Keratinocyte (primary cell): ENCODE measurements around the gene IER2. TPM values are rescaled to one million over a fixed set of nuclear protein-coding genes. Genes with fewer than 3 reads are reported as not detected.

ENCODE experiments used
- DNase-seq: peaks from one replicate; pipeline ENCODE4 v3.0.0-alpha.2; 2011; ENCODE audit warnings: low read depth, missing footprints, low spot score
- FAIRE-seq: peaks from 2 replicates; lab custom pipeline; 2011; peaks lifted over from hg19 to GRCh38; lab: Jason Lieb, UNC
- H2AFZ ChIP-seq: 2 replicates; pipeline ENCODE4 v1.6.0; 2012; ENCODE audit warnings: low read length, control low read depth, inconsistent platforms; ENCODE audit not compliant: control insufficient read depth
- H3K27ac ChIP-seq: 2 replicates; pipeline ENCODE4 v1.5.1; 2011; ENCODE audit warnings: low read length; ENCODE audit not compliant: control insufficient read depth, insufficient read depth
- H3K27me3 ChIP-seq: 3 replicates; pipeline ENCODE4 v1.6.0; 2011; ENCODE audit warnings: low read length; ENCODE audit not compliant: control insufficient read depth, insufficient read depth; ENCODE audit errors: extremely low read depth
- H3K36me3 ChIP-seq, 2 experiments: 2 replicates in 1 of 2; 3 replicates in 1 of 2; pipeline ENCODE4 v1.5.1; 2011; ENCODE audit warnings: low read length in 2 of 2, mild to moderate bottlenecking in 1 of 2; ENCODE audit not compliant: control insufficient read depth in 2 of 2, insufficient read depth in 2 of 2; ENCODE audit errors: extremely low read depth in 1 of 2
- H3K4me1 ChIP-seq: 3 replicates; pipeline ENCODE4 v1.5.1; 2011; ENCODE audit warnings: low read length; ENCODE audit not compliant: control insufficient read depth, insufficient read depth; ENCODE audit errors: extremely low read depth
- H3K4me2 ChIP-seq: 3 replicates; pipeline ENCODE4 v1.6.0; 2011; ENCODE audit warnings: low read depth, low read length; ENCODE audit not compliant: control insufficient read depth, insufficient read depth; ENCODE audit errors: extremely low read depth
- H3K4me3 ChIP-seq, 3 experiments: fragments of 200-600 bp in 1 of 3; sonication (generic) in 1 of 3; 2 replicates in 2 of 3; 3 replicates in 1 of 3; pipeline ENCODE4 v1.5.1; 2011 to 2016; ENCODE audit warnings: low read length in 3 of 3, mild to moderate bottlenecking in 3 of 3, control low read depth in 2 of 3, inconsistent platforms in 1 of 3, low read depth in 1 of 3, mixed read lengths in 1 of 3, mixed run types in 1 of 3, moderate library complexity in 1 of 3; ENCODE audit not compliant: control insufficient read depth in 2 of 3, insufficient read depth in 2 of 3; ENCODE audit errors: extremely low read depth in 1 of 3
- H3K79me2 ChIP-seq: 2 replicates; pipeline ENCODE4 v1.6.0; 2012; ENCODE audit warnings: low read length; ENCODE audit not compliant: control insufficient read depth, insufficient read depth
- H3K9ac ChIP-seq: 3 replicates; pipeline ENCODE4 v1.6.0; 2011; ENCODE audit warnings: low read length; ENCODE audit not compliant: control insufficient read depth, insufficient read depth; ENCODE audit errors: extremely low read depth
- H3K9me1 ChIP-seq: 3 replicates; pipeline ENCODE4 v1.6.0; 2011; ENCODE audit warnings: low read length; ENCODE audit not compliant: control insufficient read depth, insufficient read depth; ENCODE audit errors: extremely low read depth
- H3K9me3 ChIP-seq: 2 replicates; pipeline ENCODE4 v1.5.1; 2012; ENCODE audit warnings: low read depth, low read length; ENCODE audit not compliant: control insufficient read depth
- H4K20me1 ChIP-seq: 3 replicates; pipeline ENCODE4 v1.6.0; 2011; ENCODE audit warnings: low read length; ENCODE audit not compliant: control insufficient read depth, insufficient read depth; ENCODE audit errors: extremely low read depth
- EZH2 ChIP-seq: IDR thresholded peaks from one replicate; pipeline ENCODE4 v1.6.1; 2012; ENCODE audit warnings: inconsistent platforms, mild to moderate bottlenecking, low read length, moderate library complexity
- dilution Hi-C: fragments of 300-500 bp; cut with MboI; formaldehyde crosslinking; loops from one replicate; pipeline ENCODE4 v1.7.0; 2020; ENCODE audit warnings: low sequenced_read_pairs; ENCODE audit not compliant: extremely low pct_ligation_motif_present
- polyA plus RNA-seq, 5 experiments: library from polyadenylated mRNA; depleted of rRNA in 3 of 5; stranded (reverse) in 3 of 5; stranded (forward) in 1 of 5; unstranded in 1 of 5; fragments of >200 nt; gene quantifications; 1 replicate in 1 of 5; 2 replicates in 3 of 5; 3 replicates in 1 of 5; pipeline versions ENCODE4 v1.2.1 to v1.2.3, GENCODE V29; 2011 to 2012; ENCODE audit warnings: missing spikeins in 2 of 5, low read depth in 1 of 5, low replicate concordance in 1 of 5
- TF ChIP-seq, protein P1 (sequence below), 3 experiments: IDR thresholded peaks in 1 of 3; conservative IDR thresholded peaks in 1 of 3; optimal IDR thresholded peaks in 1 of 3; 2 replicates in 2 of 3; 3 replicates in 1 of 3; pipeline versions ENCODE3 to v1.5.1; 2011; ENCODE audit warnings: low read length in 3 of 3, mild to moderate bottlenecking in 3 of 3, moderate library complexity in 2 of 3, control low read depth in 1 of 3, inconsistent platforms in 1 of 3; ENCODE audit not compliant: insufficient read depth in 2 of 3; ENCODE audit errors: extremely low read depth in 1 of 3

IER2 gene
- polyA plus RNA-seq, 1 donor (not counting 4 experiments of a cell fraction or from before 2014, with no cell fraction given): 14.4 TPM

DNA sequence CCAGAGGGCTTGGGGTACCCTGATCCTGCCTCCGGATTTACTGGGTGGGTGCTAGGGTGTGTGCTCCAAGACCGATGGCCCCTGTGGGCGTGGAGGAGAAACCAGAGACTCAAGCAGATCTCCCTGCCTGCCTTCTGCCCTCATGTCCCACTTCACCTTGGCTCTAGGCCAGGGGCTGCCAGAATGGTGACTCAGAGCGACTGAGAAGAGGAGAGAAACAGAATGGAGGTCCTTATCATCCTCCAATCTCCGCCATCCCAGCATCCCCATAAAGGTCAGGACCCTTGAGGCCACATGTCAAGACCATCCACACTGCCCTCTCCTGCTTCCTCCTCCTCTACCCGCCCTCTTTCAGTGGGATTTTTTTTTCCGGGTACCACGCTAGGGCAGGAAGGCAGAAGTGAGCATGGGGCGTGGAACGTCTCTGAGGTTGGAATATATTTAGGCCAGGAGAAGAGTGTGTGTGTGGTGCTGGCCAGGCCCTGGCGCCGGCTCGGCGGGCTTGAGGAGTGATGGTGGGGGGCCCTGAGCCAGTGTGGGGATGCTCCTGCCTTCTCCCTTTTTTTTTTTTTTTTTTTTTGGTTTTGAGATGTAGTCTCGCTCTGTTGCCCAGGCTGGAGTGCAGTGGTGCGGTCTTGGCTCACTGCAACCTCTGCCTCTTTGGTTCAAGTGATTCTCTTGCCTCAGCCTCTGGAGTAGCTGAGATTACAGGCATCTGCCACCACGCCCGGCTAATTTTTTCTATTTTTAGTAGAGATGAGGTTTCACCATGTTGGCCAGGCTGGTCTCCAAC, 22.3 kb downstream of the IER2 start:
- Histone ChIP-seq H3K27me3 (no peaks in the 10 kb centered on the region), H3K36me3 (no peaks in the 10 kb centered on the region), H3K9me1 (no peaks in the 10 kb centered on the region), H3K4me3 (no peak overlapping the region), H2AFZ (peak overlapping the region; percentile 32), H3K9ac (no peak overlapping the region), H3K9me3 (no peaks in the 10 kb centered on the region), H3K27ac (peak overlapping the region; percentile 16), H3K79me2 (no peaks in the 10 kb centered on the region), H4K20me1 (no peaks in the 10 kb centered on the region), H3K4me2 (peak overlapping the region; percentile 39), H3K4me1 (peaks cover 38% of the 10 kb centered on the region)
- no peak for DNase-seq
- TF ChIP-seq EZH2: no peak
- TF ChIP-seq, protein P1, sequence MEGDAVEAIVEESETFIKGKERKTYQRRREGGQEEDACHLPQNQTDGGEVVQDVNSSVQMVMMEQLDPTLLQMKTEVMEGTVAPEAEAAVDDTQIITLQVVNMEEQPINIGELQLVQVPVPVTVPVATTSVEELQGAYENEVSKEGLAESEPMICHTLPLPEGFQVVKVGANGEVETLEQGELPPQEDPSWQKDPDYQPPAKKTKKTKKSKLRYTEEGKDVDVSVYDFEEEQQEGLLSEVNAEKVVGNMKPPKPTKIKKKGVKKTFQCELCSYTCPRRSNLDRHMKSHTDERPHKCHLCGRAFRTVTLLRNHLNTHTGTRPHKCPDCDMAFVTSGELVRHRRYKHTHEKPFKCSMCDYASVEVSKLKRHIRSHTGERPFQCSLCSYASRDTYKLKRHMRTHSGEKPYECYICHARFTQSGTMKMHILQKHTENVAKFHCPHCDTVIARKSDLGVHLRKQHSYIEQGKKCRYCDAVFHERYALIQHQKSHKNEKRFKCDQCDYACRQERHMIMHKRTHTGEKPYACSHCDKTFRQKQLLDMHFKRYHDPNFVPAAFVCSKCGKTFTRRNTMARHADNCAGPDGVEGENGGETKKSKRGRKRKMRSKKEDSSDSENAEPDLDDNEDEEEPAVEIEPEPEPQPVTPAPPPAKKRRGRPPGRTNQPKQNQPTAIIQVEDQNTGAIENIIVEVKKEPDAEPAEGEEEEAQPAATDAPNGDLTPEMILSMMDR (optimal IDR thresholded peaks at IDR 0.05 in 1 of 3, IDR thresholded peaks at IDR 0.05 in 1 of 3, conservative IDR thresholded peaks at IDR 0.05 in 1 of 3; ENCODE audit: extremely low read depth in 1 of 3, insufficient read depth in 2 of 3, low read length in 3 of 3): no peak
- FAIRE-seq: peak; percentile 94
- dilution Hi-C loops: no loop called here

DNA sequence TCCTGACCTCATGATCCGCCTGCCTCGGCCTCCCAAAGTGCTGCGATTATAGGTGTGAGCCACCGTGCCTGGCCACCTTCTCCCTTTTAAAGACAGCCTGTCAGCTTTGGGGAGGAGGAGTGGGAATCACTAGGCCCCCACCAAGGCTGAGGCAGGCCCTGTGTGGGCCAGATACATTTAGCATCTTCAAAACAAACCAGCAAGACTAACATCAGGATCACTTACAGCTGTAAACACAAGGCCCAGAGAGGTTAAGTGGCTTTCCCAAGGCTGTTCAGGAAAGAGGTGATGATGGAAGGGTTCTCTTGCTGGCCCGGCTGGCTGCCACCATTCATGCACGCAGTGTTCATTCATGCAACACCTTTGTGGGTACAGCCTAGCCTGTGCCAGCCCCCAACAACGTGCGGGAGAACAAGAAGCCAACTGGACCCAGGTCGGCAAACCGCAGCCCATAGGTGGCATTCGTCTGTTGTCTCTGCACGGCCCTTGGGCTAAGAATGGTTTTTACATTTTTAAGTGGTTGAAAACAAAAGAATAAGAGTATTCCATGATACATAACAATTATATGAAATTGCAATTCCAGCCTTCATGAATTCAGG, 23.0 kb downstream of the IER2 start:
- Histone ChIP-seq H3K79me2 (no peaks in the 10 kb centered on the region), H3K9me1 (no peaks in the 10 kb centered on the region), H3K4me3 (no peak overlapping the region), H3K4me1 (peaks cover 32% of the 10 kb centered on the region), H3K9ac (no peak overlapping the region), H3K27me3 (no peaks in the 10 kb centered on the region), H3K9me3 (no peaks in the 10 kb centered on the region), H2AFZ (no peak overlapping the region), H4K20me1 (no peaks in the 10 kb centered on the region), H3K4me2 (no peak overlapping the region), H3K36me3 (no peaks in the 10 kb centered on the region), H3K27ac (no peak overlapping the region)
- dilution Hi-C loops: no loop called here
- DNase-seq: no peak
- TF ChIP-seq, protein P1 (optimal IDR thresholded peaks at IDR 0.05 in 1 of 3, IDR thresholded peaks at IDR 0.05 in 1 of 3, conservative IDR thresholded peaks at IDR 0.05 in 1 of 3; ENCODE audit: extremely low read depth in 1 of 3, insufficient read depth in 2 of 3, low read length in 3 of 3): no peak
- no peak for TF ChIP-seq EZH2
- no peak for FAIRE-seq
